Germinal center (tissue), 1 donor: ENCODE data around the gene ATF7.

Experiments used
- DNase-seq: peaks from one replicate; pipeline ENCODE4 v3.0.0; 2012; ENCODE audit warnings: mixed read lengths, low spot score

Gene ATF7

DNA sequence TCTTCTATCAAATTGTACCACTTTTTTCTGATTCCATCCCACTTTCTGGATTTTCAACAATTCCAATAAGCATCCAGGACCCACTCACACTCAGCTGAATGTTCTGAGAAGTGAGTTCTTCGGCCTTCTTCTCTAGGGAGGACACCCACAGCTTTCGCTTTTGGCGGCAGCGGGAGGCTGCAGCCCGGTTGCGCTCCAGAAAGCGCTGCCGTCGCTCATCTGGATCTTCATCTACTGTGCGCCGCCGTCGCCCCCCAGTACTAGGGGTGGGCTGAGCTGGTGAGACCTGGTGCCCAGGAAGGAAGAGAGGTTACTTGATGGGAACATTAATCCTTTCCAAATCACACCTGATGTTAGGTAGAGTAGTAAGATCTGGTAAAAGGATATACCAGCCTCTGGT lies 101.7 kb downstream of the ATF7 start:
- DNase-seq, result no peak

- no peak for DNase-seq
Observed at GRCh38 chr12:53523131-53523530, 103.1 kb downstream of the ATF7 start.

GRCh38 chr12:53518381-53518780 lies 107.8 kb downstream of the ATF7 start:
- DNase-seq, result no peak

DNA sequence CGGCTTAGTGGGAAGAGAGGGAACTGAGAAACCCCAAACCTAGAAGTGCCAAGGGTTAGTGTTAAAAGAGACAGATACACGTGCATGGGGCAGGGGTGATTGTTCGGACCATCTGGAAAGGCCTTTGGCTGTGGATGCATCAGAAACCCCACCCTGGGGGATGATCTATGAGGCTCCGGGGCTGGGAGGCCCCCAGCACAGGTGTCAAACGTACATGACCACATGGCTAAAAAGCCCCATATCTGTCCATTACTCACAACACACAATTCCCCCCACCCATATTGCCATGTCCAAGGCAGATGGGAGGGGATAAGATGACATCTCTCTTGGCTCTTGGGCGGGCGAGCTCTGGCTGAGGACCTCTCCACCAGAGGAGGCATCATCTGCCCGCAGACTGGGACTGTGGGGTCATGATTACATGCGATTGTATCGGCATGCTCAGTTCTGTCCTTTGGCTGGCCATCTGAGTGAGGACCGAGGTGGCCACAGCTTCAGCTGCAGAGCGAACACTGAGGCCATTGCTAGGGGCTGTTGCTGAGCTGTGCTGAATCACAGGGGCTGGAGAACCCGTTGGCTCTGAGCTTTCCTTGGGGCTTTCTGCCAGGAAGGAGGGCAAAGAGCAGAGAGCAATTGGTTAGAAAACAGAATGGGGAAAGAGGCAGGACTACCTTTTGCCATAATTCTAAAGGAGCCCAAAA lies 109.3 kb downstream of the ATF7 start:
- DNase-seq, result no peak

DNA sequence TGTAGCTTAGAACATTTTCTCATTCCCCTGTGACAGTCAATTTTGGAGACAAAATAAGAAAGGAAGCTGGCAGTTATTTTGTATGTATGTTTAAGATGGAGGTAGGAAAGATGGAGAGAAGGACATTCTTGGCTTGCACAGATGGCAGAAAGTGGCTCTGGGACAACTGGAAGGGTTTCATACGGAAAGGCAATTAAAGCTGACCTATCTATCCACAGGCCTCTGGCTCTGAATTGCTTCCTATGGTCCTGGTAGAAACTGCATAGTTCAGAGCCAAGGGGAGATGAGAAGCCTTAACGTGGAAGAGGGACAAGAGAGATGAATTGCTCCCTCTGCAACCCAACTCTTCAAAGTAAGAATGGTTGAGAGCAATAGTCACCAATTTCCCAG lies 110.9 kb downstream of the ATF7 start:
- DNase-seq, result no peak

GRCh38 chr12:53514628-53515290 lies 111.4 kb downstream of the ATF7 start:
- no peak for DNase-seq

- DNase-seq, result no peak
Observed at GRCh38 chr12:53513712-53514410, 112.3 kb downstream of the ATF7 start.

DNA sequence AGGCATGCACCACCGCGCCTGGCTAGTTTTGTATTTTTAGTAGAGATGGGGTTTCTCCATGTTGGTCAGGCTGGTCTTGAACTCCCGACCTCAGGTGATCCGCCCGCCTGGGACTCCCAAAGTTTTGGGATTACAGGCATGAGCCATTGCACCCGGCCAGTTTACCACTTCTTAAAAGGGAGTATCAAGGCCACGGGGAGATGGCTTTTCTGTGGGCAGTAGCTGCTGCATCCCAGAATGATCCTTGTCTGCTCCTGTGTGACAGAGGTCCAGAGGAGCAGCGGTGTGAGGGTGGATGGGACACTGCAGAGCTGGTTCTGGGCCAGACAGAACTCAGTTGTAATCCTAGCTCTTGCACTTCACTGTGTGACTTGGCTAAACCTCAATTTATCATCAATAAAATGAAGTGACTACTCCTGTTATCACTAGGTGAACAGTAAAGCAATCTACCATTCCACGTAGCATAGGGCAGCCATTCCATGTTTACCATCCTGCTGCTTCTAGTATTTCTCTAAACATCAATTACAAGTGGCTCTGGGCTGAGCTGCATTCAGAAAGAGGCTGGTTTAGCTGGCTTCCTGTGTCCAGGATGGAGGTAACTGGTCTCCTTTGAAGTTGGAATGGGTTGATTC lies 115.9 kb downstream of the ATF7 start:
- DNase-seq, result no peak

DNA sequence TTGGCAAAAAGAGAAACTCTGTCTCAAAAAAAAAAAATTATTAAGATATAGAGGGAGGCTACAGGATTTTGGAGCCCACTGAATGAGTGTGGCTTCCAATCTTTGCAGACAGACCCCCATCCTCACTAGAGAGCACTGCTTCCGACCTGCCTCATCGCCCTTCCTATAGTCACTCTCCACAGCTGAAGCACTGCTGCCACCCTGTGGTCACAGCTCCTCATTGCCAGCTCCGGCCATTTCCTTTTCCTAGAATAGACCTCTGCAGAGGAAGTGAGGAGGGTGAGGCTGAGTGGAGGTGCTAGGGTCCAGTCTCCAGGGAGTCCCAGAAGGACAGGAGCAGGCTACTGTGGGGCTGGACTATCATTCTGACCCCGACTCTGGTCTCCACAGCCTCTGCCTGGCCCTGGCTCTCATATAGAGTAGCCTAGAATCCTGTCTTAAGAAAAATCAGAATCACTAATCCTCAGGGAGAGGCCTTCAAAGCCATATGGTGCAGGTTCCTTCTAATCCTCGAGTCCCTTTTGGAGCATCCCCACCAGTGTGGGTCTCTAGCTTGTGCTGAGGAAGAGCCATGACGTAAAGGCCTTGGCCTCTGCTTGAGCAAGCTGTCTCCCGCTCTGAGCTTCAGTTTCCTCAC lies 117.5 kb downstream of the ATF7 start:
- peak; percentile 82 for DNase-seq

GRCh38 chr12:53507603-53507885 lies 118.6 kb downstream of the ATF7 start:
- DNase-seq, result no peak

DNA sequence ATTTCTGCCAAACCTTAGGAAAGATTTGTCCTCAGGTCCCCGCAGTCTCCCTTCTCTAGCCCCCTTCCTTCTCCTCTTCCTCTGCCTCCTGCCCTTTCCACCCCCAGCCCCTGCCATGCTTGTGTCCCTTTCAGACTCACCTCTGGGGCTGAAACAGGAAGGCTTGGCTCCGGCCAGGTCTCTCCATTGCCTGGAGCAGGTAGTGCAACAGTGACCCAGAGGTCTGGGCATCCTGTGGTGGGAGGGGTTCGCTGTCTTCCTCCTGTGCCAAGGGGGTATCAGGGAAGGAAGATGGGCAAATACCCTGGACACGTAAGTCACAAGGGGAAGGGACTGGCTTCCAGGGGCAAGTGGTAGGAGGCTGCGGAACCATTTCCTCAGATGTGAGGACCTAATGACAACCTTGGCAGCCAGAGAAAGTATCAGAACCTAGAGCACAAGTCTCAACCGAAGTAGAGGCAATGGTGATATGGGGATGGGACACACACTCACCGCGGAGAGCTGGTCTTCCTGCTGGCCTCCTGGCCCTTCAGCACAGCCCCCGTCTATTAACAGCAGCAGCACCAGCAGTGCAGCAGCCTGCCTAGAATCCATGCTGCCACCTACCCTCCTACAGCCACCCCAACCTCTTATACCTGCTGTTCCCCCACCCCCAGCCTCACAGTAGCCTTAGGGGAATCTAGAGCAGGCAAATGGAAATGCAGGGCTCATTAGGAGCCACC lies 119.1 kb downstream of the ATF7 start, which contains the start of gene NPFF:
NPFF (minus strand) TSS at position 604 of the 722 bp plus-strand sequence; CDS start at position 594, 10 bp downstream.
- no peak for DNase-seq

GRCh38 chr12:53506450-53506785 lies 119.8 kb downstream of the ATF7 start:
- no peak for DNase-seq

GRCh38 chr12:53505555-53506449 lies 120.4 kb downstream of the ATF7 start:
- DNase-seq, result no peak

GRCh38 chr12:53505086-53505485 lies 121.1 kb downstream of the ATF7 start:
- DNase-seq, result no peak

- no peak for DNase-seq
Observed at GRCh38 chr12:53504004-53504920, 121.9 kb downstream of the ATF7 start.

GRCh38 chr12:53502983-53503728 lies 123.0 kb downstream of the ATF7 start:
- DNase-seq, result no peak

- DNase-seq, result no peak
Observed at GRCh38 chr12:53502331-53502730, 123.9 kb downstream of the ATF7 start.

DNA sequence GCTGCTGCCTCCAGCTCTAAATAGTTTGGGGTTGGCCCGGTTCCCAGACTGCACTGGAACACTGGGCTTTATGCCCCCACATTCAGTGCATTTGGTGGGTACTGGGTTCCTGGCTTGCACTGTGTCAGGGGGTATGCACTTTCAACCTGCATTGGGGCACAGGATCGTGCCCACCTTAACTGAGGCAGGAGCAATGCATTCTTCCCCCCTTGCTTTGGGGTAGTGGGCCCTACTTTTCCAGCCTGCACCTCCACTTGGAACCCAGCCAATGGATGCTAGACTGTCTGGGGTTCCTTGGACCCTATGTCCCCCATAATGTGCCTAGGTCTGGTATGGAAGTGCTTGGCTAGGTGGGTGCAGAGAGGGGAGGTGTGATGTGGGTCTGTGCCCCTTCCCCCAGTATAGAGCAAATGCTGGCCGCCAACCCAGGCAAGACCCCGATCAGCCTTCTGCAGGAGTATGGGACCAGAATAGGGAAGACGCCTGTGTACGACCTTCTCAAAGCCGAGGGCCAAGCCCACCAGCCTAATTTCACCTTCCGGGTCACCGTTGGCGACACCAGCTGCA lies 124.5 kb downstream of the ATF7 start:
- DNase-seq, result no peak
